NCI-H2081 (cell line): ENCODE results near the gene SLU7.

ENCODE experiments used
- DNase-seq, 2 experiments: peaks; one replicate each; lab custom pipeline; 2025; lab: John Stamatoyannopoulos, UW

Gene SLU7

DNA sequence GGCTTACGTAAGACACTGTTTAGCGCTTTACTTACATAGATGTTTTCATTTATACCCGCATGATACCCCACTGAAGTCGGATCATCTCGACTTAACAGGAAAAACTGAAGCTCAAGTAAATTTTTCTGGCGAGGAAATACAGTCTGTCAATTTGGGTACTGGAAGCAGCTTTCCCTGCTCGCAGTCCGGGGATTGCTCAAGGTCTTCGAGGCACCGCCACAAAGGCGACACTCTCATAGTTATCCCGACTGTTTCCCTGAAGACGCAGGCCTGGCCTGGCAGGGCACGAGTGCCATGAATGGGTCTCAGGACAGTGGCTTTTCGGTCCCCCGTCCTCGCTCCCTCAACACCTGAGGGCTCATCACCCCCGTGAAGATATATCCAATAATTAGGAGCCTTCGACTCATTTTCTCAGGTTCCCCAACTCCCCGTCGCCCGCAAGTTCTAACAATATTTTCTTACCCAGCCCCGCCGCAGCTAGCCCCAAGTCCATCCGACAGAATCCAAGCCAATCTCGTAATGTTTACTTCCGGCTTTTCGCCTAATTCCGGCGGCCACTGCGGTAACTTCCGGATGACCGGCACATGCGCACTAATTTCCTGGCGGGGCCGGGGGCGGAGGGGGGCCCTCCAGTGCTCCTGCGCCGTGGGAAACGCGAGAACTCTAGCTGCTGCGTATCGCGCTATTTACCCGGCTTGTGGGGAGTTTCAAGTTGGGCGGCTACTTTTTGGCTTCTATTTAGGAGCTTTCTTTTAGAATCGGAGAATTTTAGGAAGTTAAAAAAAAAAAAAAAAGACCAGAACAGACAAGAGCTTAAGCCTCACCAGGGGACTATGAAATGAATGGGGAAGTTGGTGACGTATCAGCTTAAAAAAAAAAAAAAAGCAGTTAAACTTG is at the start of gene SLU7:
TSS of gene SLU7 (minus strand) at position 521 of the 897 bp plus-strand sequence. CDS start 3,787 bp downstream, outside the sequence.
- DNase-seq: peak; percentile 94 to 96

DNA sequence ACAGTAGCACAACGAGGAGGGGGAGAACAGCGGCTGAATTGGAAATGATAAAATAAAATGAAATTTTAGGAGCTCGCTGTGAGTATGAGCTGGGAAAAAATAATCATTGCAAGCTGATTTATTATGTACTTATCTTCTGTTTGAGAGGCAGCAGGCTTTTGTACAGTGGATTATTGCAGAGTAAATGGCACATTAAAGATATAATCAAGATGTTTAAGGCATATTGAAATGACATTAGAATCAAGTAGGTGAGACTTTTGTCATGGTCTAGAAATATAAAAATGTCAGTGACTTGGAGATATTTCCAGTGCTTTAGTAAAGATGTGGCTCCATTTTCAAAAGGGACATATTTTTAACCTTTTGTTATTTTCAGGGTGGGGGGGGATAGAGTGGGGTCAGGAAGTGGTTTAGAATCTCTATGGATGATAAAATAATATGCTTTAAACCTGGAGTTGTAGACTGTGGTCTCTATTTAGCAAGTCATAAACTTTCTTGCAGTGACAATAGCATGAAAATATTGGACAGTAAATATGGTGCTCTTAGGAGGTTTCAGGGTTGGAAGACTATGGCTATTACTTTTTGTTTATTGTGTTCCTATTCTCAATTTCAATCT is 49.6 kb upstream of the SLU7 start:
- no peak for DNase-seq

DNA sequence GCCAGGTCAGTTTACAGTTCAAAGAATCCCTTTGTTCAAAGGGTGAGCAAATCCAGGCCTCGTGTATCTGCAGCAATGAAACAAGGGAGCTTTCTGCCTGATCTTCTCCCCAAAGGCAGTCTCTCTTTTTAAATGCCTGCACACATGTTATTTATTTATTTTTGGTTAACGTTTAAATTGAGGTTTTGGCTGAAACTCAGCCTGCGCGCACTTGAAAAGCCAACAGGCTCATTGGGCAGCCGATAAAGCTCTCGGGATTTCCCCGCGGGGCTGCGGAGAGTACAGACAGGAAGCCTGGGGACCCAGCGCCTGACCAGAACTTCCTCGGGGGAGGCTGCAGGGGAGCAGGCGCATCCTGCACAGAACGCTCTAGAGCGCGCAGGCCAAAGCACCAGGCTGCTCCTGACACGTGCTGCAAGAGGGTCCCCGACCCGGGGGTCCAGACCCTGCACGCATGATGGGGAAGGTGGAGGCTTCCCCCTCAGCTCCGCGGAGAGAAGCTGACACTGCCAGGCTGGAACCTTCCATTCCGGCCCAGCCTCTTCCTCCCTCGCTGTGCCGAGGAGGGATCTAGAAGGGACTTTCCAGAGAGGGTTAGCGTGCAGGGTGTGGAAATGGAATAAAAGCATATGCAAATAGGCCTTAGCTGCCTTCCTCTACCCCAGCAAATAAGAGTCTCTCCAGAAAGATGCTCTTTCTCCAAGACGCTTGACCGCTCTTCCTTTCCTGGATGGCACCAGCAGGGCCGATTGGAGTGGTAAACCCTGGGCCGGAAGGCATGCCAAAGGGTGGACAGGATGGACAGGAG is 48.9 kb upstream of the SLU7 start:
- DNase-seq: no peak

DNA sequence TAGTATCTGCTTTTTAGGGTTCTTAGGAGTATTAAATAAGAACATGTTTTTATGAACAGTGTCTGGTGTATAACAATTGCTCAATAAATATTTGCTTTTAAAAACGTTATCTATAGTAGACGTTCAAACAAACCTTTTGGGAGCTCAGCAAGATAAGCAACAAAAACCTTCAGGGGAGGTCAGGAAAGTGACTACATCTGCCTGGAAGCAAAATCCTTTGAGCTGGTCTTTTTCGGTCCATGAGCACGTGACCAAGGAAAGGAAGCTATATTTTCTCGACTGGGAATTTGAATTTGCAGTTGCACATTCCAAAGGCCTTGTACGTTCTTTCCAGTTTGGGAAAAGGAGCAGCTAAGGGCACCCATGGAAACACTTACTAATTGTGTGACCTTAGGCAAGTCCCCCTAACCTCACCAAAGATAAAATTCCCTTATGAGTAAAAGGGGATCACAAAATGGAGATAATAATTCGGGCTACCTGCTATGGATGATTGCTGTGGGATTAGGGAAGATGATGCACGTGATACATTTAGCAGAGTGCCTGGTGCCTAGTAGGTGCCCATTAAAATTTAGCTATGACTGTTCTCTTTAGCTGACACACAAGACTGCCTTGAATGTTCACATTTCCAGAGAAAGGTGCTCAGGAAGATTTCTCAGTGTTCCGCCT is 48.1 kb upstream of the SLU7 start:
- peak in 1 of 2 experiments; percentile 49 for DNase-seq

DNA sequence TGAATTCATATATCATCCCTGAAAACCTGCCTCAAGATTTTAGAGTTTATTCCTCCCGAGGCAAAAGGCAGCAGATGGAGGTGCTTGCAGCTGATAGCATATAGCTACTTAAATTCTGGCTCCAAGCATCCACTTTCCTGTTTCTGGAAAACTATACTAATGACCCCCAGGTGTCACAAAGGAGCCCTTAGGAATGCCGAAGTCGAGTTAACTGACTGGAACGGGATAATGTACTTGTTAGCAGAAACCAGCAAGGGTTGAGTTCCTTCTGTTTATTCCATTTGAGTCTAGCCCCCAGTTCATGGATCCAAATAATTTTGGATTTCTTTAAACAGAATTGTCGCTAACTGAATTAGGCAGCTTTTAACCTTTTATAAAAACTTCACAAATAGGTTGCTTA is 47.2 kb upstream of the SLU7 start:
- no peak for DNase-seq

DNA sequence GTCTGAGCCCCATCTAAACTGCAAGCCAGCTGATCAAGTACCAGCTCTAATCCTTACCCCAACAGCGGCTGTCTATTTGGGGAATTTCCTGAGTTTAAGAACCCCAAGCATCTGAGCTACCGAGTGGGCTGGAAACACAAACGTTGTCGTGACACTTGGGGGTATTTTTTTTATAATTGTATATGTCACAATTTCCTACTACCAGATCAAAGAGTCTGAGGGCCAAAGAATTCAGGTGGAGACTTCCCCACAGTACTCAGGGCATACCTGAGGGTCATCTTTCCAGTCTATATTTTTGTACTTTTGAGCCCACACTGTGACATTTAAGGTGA is 45.6 kb upstream of the SLU7 start:
- DNase-seq: no peak

DNA sequence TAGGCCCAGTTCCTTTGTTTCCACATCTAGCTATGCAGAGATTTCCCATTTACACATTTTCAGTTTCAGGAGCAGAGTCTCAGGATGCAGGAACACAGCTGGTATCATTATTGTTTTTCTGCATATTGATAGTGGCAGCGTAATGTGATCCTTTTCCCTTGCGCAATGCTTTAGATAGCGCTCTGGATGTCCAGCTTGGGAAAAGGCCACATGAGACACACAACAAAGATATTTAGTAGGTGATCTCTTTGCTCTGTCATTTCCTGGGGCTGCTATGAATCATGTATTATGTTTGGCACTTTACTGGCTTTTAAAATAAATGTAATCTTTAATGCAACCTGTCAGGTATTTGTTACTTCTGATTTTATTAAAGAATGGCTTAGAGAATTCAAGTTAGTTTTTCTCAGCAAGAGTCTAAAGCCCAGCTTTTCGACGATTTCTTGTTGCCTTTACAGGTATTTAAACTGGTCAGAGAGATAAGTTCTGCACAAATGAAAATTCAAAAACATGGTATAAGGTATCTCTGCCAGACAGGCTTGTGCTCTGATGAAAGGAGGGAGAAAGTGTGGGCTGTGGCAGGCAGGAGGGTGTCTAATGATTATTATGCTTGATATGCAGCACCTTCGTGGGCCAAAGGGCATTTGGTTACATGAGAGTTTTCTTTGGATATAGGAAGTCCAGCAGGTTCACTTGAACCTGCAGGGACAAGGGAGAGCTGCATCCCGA is 45.0 kb upstream of the SLU7 start:
- DNase-seq: no peak

DNA sequence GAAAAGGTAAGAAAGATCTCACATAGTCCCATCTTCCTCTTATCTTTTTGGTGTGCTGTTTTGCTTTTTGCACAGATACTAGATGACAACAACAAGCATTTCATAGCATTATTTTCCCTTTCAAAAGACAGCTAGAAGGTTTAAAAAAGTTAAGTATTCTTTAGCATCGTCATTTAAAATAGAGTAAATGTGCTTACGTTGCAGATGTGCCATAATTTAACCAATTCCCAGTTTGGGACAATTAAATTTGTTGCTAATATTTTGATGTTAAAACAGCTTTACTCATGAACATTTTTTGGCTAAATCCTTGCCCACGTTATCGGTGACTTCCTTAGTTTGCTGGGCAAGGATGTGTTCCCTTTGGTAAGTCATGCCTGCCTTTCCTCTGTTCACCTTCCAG is 44.3 kb upstream of the SLU7 start:
- no peak for DNase-seq

DNA sequence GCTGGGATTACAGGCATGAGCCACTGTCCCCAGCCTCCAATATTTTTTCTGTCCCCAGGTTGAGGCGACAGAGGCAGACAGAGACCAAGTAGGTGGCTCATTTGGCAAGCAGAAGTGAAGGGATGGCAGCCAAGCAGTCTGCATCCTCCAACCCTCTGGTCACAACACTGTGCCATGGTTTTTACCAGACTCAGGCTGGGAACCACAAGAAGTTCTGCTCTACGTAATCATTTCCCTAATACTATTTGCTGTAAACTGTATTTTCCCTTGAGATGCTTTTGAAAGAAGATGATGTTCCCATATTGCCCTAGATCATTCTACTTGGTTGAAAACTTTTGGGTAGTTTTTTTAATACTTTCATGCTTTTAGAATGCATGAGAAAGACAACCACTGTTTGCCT is 43.3 kb upstream of the SLU7 start:
- peak in 1 of 2 experiments; percentile 13 for DNase-seq

DNA sequence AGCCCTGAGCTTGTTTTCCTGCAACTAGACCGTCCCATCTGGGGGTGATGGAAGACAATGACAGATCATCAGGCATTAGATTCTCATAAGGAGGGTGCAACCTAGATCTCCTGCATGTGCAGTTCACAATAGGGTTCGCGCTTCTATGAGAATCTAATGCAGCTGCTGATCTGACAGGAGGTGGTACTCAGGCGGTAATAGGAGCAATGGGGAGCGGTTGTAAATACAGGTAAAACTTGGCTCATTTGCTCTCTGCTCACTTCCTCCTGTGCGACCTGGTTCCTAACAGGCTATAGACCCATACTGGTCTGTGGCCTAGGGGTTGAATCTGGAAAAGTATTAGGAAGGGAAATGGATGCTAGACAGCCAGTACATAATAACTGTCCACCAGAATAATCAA is 42.5 kb upstream of the SLU7 start:
- DNase-seq: no peak

DNA sequence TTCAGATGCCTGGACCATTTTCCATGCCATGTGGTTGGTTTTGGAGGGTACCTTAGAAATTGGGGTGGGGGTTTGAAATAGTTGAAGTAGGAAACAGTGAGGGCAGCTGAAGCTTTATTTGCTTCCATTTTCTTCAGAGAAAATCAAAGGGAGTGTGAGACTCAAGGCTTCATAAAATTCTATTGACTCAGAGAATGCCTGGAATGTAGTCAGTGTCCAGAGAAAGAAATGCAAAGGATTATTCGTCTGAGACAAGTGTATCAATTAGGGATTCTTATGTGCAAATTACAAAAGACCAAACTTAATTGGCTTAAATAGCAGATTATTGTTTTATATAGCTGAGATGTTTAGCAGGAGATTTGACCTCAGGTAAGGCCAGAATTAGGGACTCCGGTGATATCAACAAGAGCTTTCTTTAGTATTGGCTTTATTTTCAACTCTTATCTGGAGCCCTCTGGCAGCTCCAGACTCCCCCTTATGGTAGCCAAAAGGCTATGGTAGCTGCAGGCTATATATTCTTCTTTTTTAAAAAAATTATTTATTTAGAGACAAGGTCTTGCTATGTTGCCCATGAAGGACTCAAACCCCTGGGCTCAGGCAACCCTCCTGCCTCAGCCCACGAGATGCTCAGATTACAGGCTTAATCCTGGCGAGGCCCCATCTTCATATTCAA is 41.6 kb upstream of the SLU7 start:
- DNase-seq: no peak

DNA sequence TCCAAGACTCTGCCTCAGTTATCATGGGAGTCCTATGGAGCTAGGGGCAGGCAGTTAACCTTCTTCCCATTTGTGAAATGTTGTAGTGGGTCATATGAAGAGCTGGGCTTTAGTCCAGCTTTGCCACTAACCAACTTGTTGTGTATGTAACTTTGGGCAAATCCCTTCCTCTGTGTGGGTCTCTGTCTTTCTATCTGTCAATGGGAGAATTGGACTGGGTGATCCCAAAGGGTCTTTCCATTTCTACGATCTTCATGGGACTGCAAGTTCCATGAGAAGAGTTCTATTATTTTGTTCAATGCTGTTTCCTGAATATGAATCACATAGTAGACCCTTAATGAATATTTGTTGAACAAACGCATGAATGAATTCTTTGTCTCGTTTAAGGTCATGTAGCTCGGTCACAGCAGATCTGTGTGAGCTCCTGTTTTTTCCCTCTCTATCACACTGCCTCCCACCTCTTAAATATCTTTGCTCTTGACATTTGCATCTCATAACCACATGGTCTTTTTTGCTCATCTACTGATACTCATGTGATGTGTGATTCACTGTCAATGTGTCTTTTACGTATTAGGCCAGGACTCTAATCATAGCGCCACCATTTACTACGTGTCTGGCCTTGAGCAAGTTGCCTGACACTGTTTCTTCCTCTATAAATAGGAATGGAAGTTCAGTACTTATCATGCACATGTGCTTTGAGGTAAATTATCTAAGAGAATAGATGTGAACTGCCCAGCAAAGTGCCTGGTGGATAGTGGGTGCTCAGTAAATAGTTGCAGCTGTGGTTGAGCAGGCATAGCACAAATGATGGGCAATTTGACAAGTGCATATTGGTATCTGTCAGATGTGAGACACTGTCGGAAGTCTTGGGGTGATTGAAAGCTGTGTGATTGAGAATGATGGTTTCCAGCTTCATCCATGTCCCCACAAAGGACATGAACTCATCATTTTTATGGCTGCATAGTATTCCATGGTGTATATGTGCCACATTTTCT is 40.2 kb upstream of the SLU7 start:
- DNase-seq: no peak

DNA sequence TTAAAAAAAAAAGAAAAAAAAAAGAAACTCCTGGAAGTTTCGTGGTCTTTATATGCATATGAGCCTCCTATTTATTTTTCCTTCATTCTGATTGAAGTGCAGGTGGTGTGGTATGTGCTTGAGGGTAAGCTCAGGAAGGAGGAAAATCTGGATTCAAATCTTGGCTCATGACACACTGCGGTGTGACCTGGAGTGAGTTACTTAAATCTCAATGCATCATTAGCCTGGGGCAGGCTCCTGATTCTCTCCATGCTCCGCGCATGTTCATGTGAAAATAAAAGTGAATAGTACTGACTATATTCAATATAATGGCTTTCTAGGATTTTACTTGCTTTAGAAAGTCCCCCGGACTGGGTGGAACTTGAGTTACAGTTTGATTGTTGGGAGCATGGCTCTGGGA is 38.4 kb upstream of the SLU7 start:
- DNase-seq: no peak

DNA sequence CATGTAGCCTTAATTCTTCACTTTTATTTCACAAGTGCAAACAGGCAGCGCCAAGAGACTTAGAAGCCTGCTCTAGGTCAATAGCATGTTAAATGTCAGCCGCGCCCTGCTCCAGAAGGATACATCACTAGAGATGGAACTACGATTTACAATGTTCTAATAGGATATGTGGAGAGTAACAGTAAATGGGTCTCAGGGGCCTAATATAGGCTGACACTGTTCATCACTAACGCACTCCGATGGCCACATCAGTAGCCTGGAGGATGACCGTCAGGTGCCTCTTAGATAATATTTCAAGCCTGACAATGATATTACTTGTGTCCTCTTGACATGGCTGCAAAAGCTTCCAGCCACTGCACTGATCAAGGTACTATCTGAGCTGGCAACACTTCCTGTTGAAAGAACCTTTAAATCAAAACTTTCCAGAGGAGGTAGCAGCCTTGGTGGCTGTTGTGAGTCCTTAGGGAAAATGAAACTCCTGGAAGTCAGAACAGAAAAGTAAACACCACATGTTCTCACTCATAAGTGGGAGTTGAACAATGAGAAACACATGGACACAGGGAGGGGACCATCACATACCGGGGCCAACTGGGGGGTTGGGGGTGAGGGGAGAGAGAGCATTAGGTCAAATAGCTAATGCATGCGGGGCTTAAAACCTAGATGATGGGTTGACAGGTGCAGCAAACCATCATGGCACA is 37.7 kb upstream of the SLU7 start:
- DNase-seq: no peak

DNA sequence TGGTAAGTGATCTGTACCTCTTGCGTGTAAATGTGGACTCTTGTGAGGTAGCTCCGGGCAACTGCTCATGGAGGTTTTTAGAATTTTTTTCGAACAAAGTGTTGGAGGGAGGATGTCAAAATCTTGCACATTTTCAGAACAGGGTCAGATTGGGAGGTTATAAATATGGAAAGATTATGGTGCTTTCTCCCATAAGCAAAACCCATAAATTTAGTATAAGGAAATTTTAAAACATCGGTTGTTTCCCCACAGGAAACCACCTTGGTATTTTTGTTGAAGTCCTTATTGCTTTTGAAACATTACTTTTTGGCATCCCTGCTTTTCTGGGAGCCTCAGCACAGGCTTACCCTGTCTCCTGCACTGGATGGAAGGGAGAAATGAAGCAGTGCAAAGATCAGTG is 36.7 kb upstream of the SLU7 start:
- no peak for DNase-seq

DNA sequence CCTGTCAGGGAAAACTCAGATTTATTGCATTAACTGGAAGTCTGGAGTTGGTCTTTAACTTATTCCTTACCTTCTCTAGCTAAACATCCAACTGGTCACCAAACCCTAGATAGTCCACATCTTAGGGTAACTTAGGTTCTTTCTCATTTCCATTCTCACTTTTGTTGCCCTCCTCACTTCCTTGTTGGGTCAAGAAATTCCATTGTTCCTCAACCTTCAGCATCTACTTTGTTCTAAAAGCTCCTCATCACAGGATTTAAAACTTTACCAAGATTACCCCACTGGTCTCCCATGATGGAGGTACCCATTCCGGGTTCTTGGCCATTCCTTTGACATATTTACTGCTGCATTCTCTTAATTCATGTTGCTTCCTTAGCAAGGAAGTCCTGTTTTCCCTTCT is 34.9 kb upstream of the SLU7 start:
- no peak for DNase-seq

DNA sequence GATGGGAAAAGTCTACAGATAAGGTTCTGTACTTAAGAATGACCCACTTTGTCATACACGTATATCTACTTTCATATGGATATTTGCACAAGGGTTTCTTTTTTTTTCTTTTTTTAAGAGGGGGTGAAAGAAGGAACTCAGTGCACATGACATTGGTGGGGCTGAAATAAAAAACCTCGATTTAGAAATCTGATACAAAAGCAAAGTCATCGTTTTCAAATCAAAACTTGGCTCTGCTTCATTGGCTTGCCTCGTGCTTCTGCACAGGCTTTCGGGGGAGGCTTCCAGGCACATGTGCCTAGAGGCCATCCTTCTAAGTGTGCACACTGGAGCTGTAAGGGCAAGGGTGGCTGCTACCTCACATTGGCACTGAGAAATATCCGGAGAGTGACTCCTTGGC is 33.9 kb upstream of the SLU7 start:
- no peak for DNase-seq

DNA sequence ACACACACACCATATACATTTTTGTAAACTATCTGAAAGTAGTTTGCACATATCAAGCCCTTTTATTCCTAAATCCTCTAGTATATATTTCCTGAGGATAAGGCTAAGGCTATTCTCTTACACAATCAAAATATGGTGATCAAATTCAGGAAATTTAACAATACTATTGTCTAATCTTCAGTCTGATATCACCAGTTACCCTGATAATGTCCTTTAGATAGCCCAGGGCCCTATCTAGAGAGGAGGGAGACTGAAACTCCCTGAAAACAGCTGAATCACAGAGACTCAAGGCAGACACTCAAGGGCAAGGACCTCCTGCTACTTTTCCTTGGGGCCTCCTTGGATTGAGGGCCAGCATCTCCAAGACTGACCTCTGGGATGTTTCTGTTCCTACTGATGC is 33.2 kb upstream of the SLU7 start:
- no peak for DNase-seq

DNA sequence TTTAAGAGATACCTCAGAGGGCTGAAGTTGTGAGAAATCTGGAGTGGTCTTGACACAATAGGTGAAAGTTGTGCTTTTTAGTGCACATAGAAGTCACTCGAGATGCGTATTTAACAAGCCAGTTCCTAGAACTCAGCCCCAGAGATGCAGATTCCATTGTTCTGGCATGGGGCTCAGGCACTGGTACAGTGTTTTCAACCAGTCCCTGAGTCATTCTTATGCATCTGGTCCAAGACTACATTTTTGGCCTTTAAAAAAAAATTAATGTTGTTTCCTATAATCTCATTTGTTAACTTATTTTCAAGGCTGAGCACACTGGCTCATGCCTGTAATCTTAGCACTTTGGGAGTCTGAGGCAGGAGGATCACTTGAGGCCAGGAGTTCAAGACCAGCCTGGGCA is 32.4 kb upstream of the SLU7 start:
- no peak for DNase-seq
